Endothelial cell (in vitro differentiated cells): ENCODE measurements around the gene ZNF214. TPM values are rescaled to one million over a fixed set of nuclear protein-coding genes. Genes with fewer than 3 reads are reported as not detected.

Experiments
- DNase-seq: peaks from one replicate; pipeline ENCODE4 v3.0.0; 2021; ENCODE audit warnings: low spot score
- H3K27ac Mint-ChIP-seq: one replicate; pipeline ENCODE4 v1.8.0; 2021; ENCODE audit warnings: mixed read lengths, inconsistent platforms; ENCODE audit not compliant: unreplicated experiment
- H3K27me3 Mint-ChIP-seq: one replicate; pipeline ENCODE4 v1.8.0; 2021; ENCODE audit warnings: mild to moderate bottlenecking, moderate library complexity, mixed read lengths, inconsistent platforms; ENCODE audit not compliant: unreplicated experiment
- H3K36me3 Mint-ChIP-seq: one replicate; pipeline ENCODE4 v1.8.0; 2021; ENCODE audit warnings: mild to moderate bottlenecking, low read depth, mixed read lengths, inconsistent platforms; ENCODE audit not compliant: unreplicated experiment
- H3K4me1 Mint-ChIP-seq: one replicate; pipeline ENCODE4 v1.8.0; 2021; ENCODE audit warnings: mild to moderate bottlenecking, mixed read lengths, inconsistent platforms; ENCODE audit not compliant: unreplicated experiment
- H3K4me3 Mint-ChIP-seq: one replicate; pipeline ENCODE4 v1.8.0; 2021; ENCODE audit warnings: mild to moderate bottlenecking, mixed read lengths, inconsistent platforms; ENCODE audit not compliant: unreplicated experiment
- H3K9me3 Mint-ChIP-seq: one replicate; pipeline ENCODE4 v1.8.0; 2021; ENCODE audit warnings: mixed read lengths, inconsistent platforms; ENCODE audit not compliant: unreplicated experiment
- CTCF ChIP-seq: fragments of 200-600 bp; sonication (generic); IDR thresholded peaks from one replicate; pipeline ENCODE4 v1.5.0; 2021; ENCODE audit warnings: antibody characterized with exemption; ENCODE audit not compliant: unreplicated experiment
- long read RNA-seq: library from polyadenylated mRNA; unstranded; transcript quantifications from one replicate; pipeline ENCODE4 v2.0.0, GENCODE V29; 2020; ENCODE audit not compliant: unreplicated experiment
- total RNA-seq: library from RNA; stranded (reverse); fragmentation: NEBNext Ultra II Directional; extraction: Animal tissue kit (Norgen Biotek cat#: 25700); gene quantifications from one replicate; pipeline ENCODE4 v1.2.1, GENCODE V29; 2021; ENCODE audit not compliant: unreplicated experiment

ZNF214 gene
- total RNA-seq, result 2.4 TPM
- long read RNA-seq, partial matches to known transcripts, result 0 of 1 reads
- long read RNA-seq, other reads (novel, unspliced or antisense), result 1 of 1 reads

- Mint-ChIP-seq H3K27ac (peak within 1 kb of the TSS; percentile 100), H3K4me1 (peaks cover 6% of the 10 kb centered on the region), H3K27me3 (peaks cover 5% of the 10 kb centered on the region), H3K9me3 (no peaks in the 10 kb centered on the region), H3K4me3 (peak within 1 kb of the TSS; percentile 98), H3K36me3 (no peaks in the 10 kb centered on the region)
- TF ChIP-seq CTCF, result no peak
- DNase-seq, result peak; percentile 86
Observed at GRCh38 chr11:7020183-7020917, at the start of gene ZNF214, which contains the start of gene NLRP14. Gene ZNF214, minus strand, starts transcription at chr11:7020346. Its CDS starts 17,511 bp downstream, at chr11:7002835. Gene NLRP14, plus strand, starts transcription at chr11:7020479. Its CDS starts 18,108 bp downstream, at chr11:7038587.

- Mint-ChIP-seq H3K4me3 (no peak overlapping the region), H3K27me3 (no peaks in the 10 kb centered on the region), H3K36me3 (no peaks in the 10 kb centered on the region), H3K4me1 (peaks cover 7% of the 10 kb centered on the region), H3K9me3 (no peaks in the 10 kb centered on the region), H3K27ac (no peak overlapping the region)
- no peak for DNase-seq
- TF ChIP-seq CTCF, result no peak
Observed at GRCh38 chr11:7062534-7062933, 42.4 kb upstream of the ZNF214 start.

GRCh38 chr11:7060868-7061267 is 40.7 kb upstream of the ZNF214 start:
- Mint-ChIP-seq H3K4me1 (peaks cover 7% of the 10 kb centered on the region), H3K27me3 (no peaks in the 10 kb centered on the region), H3K9me3 (no peaks in the 10 kb centered on the region), H3K4me3 (no peak overlapping the region), H3K27ac (no peak overlapping the region), H3K36me3 (no peaks in the 10 kb centered on the region)
- DNase-seq, result no peak
- TF ChIP-seq CTCF, result no peak

DNA sequence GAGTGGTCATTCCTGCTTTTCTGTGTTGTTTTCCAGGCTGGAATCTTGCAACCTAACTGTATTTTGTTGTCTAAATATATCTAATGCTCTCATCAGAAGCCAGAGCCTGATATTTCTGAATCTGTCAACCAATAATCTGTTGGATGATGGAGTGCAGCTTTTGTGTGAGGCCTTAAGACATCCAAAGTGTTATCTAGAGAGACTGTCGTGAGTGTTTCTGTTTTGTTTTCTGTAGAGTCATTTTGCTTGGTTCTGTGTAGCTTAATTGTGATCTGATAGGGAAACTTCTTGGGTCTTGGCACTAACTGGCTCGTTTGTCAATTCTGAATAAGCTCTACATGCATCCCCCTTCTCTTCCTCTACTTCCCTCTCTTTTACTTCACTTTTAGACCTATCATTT is 37.5 kb upstream of the ZNF214 start:
- no peaks in the 10 kb centered on the region for H3K27me3 Mint-ChIP-seq
- no peak overlapping the region for H3K4me3 Mint-ChIP-seq
- H3K9me3 Mint-ChIP-seq, result no peaks in the 10 kb centered on the region
- H3K27ac Mint-ChIP-seq, result no peak overlapping the region
- no peaks in the 10 kb centered on the region for H3K36me3 Mint-ChIP-seq
- no peak for TF ChIP-seq CTCF
- no peak for DNase-seq
- H3K4me1 Mint-ChIP-seq, result peaks cover 7% of the 10 kb centered on the region

GRCh38 chr11:7056828-7057513 is 36.8 kb upstream of the ZNF214 start:
- H3K4me1 Mint-ChIP-seq, result peaks cover 7% of the 10 kb centered on the region
- H3K9me3 Mint-ChIP-seq, result no peaks in the 10 kb centered on the region
- H3K4me3 Mint-ChIP-seq, result no peak overlapping the region
- H3K36me3 Mint-ChIP-seq, result no peaks in the 10 kb centered on the region
- H3K27ac Mint-ChIP-seq, result no peak overlapping the region
- no peaks in the 10 kb centered on the region for H3K27me3 Mint-ChIP-seq
- DNase-seq, result no peak
- TF ChIP-seq CTCF, result no peak
